T-helper 9 cell (primary cell): ENCODE measurements around the gene KIF25.

ENCODE experiments used
- DNase-seq: peaks from one replicate; pipeline ENCODE4 v3.0.0-alpha.2; 2020

Gene KIF25

DNA sequence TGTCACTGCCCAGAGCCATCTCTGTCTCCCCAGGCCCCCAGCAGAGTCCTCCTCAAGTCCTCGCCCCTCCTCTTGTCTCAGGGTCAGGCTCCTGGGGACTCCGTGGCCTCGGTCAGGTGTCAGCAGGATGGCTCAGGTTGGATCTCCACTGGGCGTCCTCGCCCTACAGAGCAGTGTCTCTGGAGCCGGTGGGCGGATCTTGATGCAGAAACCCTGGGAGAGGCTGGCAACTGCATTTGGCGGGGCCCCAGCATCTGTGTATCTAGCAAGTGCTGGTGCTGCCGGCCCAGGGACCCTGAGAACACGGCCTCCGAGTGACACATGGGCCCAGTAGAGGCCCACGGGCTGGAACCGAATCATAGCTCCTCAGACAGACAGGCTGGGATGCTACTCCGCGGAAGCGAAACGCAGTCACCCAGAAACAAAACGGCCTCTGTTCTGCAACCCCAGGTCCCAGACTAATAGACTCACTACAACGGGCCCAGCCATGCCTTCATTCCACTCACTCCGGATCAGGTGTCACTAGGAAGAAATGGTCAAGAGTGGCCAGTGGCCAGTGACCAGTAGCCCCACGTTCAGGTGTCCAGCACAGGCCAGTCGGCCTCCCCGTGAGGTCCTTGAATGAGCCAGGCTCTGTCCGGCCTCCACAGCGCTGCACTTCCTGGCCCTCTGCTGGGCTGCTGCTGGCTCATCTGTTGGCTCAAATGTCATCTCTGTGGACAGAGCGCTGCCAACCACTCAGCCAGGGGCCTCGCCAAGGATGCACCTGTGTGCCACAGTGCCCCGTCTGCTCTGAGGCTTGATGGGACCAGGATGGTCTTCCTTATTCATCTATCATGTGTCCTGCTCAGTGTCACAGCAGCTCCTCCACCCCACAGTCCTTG lies 94.2 kb downstream of the KIF25 start:
- DNase-seq: no peak

DNA sequence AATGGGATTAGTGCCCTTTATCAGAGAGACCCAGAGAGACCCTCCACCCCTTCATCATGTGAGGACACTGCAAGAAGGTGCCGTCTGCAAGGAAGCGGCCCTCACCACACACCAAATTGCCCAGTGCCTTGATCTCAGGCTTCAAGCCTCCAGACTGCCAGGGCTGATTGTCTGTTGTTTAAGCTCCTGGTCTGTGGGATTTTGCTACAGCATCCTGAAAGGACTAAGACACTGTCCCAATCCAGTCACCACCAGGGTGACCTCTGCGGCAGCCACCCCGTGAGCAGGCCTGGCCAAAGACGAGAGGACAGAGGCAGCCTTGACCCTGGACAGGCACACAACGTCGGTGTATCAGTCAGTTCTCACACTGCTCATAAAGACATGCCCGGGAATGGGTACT lies 95.1 kb downstream of the KIF25 start:
- no peak for DNase-seq

GRCh38 chr6:168093071-168093505 lies 95.6 kb downstream of the KIF25 start:
- DNase-seq: no peak

DNA sequence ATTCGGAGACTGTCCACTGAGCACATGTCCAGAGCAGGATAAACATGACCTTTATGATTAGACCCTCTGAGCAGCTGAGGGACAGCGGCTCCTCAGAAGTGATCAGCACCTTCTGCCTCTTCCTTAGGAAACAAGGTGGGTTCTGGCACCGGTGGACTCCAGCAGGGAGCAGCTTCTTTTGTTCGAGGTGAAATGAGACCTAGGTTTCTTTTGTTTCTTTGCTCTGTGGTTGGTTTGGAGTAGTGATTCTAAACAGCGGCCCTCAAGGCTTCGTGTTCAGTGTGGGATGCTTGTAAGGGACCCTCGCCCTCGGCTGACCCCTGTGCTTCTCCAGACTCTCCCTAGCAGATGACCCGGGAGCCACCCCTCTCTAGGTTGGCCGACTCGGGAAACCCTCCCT lies 96.2 kb downstream of the KIF25 start:
- DNase-seq: no peak
